Midbrain (tissue), 1 donor: ENCODE results near the gene ACTN4.
"Not testable (repeated sequence)": the region's sequence is repeated elsewhere in the genome, so short reads cannot be mapped to it uniquely, and the experiment has no call there.

Source experiments
- DNase-seq: peaks from one replicate; lab custom pipeline; 2025; lab: John Stamatoyannopoulos, UW

ACTN4 gene

DNA sequence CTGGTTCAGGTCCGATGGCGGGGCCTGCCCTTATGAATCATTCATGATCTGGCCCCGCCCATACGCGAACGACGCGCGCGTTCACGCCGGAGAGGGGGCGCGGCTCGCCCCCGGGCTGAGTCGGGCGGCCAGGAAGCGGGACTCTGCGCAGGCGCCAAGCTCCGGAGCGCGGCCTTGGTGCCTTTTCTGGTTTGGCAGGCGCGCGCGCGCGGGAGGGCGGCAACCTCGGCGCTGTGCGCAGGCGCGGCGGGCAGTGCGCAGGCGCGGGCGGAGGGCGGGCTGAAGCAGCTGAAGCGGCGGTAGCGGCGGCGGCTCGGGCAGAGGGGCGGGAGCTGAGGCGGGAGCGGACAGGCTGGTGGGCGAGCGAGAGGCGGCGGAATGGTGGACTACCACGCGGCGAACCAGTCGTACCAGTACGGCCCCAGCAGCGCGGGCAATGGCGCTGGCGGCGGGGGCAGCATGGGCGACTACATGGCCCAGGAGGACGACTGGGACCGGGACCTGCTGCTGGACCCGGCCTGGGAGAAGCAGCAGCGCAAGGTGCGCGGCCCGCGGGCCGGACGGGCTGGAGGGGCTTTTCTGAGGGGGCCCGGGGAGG is at the start of gene ACTN4:
ACTN4 (plus strand) TSS at position 282 of the 598 bp plus-strand sequence; CDS start at position 379, 97 bp downstream.
- DNase-seq, result peak; percentile 96

DNA sequence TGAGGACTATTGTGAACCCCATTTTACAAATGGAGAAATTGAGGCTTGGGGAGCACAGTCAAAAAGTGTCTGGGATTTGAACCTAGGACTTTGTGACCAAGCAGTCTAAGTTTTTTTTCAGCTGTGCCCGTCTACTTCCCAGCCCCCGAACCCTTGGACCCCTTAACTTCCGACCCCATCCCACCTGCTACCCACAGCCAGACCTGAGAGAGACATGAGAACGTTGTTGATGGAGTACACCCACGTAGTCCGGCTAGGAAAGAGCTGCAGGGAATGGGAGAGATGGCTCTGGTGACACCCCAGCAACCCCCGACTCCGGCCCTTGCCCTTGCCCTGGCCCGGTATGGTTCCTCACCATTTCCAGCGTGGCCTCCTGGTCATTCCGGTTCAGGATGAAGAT is 47.7 kb upstream of the ACTN4 start:
- DNase-seq, result no peak

DNA sequence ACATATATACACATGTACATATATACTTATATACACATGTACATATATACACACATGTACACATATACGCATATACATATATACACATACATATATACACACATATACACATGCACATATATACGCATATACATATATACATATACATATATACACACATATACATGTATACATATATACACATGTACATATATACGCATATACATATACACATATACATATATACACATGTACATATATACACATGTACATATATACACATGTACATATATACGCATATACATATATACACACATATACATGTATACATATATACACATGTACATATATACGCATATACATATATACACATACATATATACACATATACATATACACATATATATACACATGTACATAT is 44.6 kb upstream of the ACTN4 start:
- DNase-seq, result not testable (repeated sequence)

DNA sequence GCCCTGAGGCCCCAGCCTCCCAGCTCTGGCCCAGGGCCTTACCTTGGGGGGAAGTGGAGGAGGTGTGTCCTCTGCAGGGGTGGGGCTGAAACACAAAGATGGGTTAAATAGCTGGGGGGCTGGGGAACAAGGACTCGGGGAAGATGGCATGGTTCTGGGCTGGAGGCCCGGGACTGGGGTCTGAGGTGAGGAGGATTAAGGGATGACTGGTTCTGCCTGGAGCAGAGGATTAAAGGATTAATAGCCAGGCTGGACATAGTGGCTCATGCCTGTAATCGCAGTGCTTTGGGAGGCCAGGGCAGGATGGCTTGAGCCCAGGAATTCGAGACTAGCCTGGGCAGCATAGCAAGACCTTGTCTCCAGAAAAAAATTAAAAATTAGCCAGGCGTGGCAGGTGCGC is 41.3 kb upstream of the ACTN4 start:
- no peak for DNase-seq

DNA sequence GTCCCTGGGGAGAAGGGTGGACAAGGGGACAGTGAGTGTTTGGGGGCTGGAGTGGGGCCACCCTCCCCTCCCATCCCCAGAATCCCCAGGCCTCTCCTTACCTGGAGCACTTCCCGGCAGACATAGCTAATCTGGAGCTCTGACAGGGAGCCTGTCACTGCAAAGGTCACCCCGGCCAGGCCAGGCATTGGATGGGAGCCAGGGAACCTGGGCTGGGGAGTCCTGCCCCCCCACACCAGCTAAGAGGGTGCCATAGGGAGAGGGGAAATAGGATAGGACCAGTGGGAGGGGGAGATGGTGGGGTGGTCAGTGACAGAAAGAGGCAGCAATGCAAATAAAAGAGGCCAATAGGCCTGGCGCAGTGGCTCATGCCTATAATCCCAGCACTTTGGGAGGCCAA is 33.2 kb upstream of the ACTN4 start:
- DNase-seq, result no peak

DNA sequence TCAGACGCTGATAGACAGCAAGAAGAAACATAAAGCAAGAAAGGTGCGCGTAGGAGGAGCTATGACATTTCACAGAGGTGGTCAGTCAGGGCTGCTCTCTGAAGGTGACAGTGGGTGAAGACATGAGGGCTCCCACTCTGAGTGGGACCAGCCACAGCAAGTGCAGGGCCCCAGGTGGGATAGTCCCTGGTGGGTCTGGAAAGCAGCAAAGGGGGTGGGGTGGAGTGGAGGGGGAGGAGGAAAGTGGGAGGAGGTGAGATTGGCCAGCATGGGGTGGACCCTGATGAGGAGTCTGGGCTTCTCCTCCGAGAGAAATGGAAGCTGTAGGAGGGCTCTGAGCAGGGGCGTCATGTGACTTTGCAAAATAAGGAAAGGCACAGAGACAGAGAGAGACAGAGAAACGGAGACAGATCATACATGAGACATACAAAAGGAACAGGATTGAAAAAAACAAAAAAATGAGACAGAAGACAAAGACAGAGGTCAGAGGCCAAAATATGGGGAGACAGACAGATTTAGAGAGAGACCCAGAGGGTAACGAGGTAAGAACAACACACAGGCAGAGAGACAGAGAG is 32.4 kb upstream of the ACTN4 start:
- no peak for DNase-seq

DNA sequence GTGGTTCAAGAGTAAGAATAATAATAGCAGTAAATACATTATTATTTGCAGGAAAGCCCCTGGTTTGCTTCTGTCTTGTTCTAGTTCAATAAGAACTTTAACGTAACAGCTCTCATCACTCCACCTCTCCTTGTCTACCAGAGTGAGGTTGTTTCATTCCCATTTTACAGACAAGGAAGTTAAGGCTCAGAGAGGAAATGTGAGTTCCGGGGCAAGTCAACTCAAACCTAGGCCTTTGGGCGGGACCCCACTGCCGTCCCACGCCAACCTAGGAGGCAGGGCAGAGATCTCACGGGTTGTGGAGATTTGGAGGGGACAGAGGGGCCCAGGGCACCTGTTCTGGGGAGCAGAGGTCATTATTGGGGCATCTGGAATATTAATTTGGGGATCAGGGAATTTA is 31.2 kb upstream of the ACTN4 start:
- DNase-seq, result no peak

DNA sequence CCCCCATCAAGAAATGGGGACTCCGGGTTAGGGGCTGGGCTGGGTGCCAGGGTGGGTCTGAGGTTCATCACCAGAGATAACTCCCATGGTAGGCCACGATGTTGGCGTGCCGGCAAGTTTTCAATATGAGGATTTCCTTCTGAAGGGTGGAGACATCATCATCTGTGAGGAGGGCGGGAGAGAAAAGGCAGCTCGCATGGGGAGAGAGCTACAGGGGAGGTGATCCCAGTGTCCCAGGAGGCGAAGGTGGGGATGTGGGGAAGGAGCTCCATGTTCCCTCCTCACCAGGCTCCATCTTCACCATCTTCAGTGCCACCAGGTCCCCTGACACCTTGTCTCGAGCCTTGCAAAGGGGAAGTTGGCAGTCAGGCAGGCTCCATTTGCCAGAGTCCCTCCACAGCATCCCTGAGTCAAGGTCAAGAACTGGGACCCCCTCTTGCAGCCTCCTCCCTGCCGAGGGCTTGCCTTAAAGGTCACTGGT is 30.1 kb upstream of the ACTN4 start:
- DNase-seq, result no peak

DNA sequence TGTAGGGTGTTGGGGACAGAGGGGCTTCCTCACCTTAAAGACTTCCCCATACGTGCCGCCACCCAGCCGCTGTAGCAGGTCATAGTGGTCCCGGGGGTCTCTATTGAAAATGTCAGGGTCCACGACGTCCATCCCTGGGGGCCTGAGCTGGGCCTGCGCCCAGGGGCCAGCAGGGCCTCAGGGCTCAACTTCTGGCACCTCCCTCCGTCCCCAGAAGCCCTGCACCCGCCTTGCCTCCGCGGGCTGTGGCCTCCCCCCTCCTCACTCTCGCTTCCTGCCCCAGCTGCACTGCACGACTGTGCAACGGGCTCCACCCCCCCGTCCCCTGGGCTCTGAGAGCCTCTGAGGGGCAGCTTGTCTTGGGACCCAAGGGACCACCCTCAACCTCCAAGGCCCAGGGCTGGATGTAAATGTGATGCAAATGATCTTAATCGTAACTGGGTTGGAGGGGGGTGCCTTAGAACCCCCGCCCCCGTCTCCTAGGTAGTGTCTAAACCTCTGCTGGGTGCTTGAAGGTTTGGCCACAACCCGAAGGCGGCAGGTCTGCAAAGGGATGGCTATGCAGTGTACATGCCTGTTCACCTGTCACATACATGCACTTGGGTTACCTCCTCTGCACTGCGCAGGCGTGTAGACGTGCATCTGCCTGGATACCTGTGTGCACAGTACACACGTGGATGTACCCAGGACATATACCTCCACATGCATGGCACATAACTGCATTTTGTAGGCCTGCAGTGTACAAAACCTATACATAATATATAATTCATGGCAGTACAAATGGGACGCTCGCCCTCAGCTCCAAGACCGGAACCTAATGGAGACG is 29.5 kb upstream of the ACTN4 start, which contains the start of gene MAP4K1:
MAP4K1 (minus strand) TSS at position 190 of the 826 bp plus-strand sequence; CDS start at position 132, 58 bp downstream.
- DNase-seq, result no peak

DNA sequence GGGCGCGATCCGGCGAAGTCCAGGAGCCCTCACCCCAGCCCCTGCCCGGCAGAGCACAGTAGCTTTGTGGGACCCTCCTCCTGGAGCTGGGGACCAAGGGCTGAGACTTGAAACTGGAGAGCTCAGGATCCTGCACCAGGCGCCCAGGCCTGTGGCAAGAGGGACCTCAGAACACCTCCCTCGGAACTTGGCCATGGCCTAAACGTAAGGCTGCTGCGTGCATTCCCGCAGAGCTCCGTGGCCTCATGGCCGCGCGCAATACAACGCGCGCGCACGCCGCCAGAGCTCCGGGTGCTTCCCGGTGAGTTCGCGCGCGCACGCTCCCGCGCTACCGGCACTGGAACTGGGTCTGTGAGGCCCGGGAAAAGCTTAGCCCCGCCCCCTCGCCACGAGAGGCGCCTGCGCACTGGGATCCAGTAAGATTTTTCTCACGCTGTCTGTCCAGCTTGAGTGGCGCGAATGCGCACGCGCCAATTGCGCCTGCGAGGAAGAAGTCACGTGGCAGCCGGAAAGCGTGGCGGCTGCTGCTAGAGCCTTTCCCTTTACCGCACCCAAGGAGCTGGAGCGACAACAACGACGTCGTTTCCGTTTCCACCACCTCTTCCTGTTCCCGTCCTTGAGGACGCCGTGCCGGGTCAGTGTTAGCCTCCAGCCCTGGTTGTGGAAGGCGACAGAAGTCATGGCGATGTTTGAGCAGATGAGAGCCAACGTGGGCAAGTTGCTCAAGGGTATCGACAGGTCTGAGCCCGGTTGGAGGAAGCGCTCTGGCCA is 28.7 kb upstream of the ACTN4 start, which contains the start of gene EIF3K:
EIF3K (plus strand) TSS at position 599 of the 771 bp plus-strand sequence; CDS start at position 680, 81 bp downstream.
- DNase-seq, result peak; percentile 99

DNA sequence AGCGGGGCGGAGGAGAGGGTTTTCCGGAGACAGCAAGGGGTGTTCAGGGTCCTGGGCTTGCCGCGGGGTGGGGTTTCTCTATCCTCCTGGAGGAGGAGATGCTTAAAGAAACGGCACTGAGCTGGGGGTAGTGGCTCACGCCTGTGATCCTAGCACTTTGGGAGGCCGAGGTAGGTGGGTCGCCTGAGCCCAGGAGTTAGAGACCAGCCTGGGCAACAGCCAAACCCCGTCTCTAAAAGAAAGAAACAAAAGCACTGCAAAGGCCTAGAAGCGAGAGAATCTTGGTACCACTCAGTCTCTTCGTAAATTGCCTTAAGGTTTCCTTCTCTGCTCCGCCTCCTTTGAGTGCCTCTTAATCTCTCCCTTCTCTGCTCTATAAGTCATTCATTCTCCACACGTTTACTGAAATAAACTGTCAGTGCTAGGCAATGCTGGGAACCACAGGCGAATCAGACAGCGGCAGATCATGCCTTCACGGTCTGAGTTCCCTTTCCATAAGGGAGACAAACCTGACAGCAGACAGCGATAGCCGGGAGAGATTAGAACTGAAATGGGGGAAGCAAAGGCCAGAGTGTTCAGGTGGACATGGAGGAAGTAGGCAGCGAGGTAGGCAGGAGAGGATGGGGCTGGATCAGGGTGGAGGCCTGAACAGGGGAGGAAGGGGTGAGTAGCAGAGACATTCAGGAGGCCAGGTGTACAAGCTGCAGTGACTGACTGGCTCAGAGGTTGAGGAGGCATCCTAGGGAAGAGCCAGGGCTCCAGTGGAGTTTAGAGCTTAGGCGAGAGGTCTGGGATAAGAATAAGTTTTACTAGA is 27.9 kb upstream of the ACTN4 start:
- no peak for DNase-seq

DNA sequence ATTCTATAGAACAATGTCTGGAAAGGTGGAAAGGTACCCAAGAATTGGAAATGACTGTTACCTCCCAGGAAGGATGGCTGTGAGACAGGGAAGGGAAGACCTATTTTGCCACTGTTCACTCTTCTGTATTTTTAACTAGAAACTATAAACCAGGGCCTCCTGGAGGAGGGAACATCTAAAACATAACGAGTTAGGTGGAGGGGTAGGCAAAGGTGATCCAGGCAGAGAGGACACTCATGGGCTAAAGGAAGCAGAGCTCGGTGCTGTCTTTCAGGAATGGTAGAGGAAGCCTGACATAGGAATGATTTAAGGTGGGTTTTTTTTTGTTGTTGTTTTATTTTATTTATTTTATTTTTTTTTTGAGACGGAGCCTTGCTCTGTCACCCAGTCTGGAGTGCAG is 22.6 kb upstream of the ACTN4 start:
- no peak for DNase-seq

DNA sequence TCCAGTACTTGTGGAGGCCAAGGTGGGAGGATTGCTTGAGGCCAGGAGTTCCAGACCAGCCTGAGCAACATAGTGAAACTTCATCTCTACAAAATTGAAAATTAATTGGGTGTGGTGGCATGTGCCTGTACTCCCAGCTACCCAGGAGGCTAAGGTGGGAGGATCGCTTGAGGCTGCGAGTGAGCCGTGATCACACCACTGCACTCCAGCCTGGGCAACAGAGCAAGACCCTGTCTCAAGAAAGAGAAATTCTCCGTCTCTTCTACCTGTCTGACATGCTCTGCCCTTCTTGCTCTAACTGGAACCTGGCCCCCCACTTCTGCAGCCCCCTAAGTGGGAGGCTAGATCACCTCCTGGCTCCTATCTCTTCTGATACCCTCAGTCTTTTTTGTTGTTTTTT is 21.0 kb upstream of the ACTN4 start:
- no peak for DNase-seq

DNA sequence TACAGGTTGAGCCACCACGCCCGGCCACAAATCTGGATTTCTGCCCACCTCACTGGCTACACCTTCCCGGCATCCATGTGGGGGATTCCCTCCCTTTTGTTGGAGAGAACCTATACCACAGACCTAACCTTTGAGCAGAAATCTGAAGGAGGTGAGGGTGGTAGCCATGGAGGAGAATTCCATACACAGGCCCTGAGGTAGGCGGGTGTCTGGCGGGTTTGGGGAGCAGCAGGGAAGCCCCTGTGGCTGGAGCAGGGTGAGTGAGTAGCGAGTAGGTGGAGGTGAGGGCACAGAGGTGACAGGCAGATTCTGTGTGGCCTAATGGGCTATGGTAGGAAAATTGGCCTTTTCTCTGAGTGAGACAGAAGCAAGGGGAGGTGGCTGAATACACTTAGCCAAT is 17.9 kb upstream of the ACTN4 start:
- no peak for DNase-seq

DNA sequence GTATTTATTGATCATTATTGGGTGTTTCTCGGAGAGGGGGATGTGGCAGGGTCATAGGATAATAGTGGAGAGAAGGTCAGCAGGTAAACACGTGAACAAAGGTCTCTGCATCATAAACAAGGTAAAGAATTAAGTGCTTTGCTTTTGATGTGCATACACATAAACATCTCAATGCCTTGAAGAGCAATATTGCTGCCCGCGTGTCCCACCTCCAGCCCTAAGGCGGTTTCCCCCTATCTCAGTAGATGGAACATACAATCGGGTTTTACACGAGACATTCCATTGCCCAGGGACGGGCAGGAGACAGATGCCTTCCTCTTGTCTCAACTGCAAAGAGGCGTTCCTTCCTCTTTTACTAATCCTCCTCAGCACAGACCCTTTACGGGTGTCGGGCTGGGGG is 16.1 kb upstream of the ACTN4 start:
- not testable (repeated sequence) for DNase-seq

DNA sequence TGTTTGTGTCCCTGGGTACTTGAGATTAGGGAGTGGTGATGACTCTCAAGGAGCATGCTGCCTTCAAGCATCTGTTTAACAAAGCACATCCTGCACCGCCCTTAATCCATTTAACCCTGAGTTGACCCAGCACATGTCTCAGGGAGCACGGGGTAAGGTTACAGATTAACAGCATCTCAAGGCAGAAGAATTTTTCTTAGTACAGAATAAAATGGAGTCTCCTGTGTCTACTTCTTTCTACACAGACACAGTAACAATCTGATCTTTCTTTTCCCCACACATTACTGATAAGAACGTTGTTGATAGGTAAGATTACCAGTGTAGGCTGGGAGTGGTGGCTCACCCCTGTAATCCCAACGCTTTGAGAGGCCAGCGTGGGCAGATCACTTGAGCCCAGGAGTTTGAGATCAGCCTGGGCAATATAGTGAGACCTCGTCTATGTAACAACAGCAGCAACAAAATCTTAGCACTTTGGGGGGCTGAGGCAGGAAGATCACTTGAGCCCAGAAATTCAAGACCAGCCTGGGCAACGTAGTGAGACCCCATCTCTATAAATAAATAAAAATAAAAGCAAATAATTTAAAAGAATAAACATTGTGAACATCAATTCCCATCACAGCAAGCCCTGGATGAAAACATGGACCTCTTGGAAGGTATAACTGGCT is 15.5 kb upstream of the ACTN4 start:
- DNase-seq, result not testable (repeated sequence)

DNA sequence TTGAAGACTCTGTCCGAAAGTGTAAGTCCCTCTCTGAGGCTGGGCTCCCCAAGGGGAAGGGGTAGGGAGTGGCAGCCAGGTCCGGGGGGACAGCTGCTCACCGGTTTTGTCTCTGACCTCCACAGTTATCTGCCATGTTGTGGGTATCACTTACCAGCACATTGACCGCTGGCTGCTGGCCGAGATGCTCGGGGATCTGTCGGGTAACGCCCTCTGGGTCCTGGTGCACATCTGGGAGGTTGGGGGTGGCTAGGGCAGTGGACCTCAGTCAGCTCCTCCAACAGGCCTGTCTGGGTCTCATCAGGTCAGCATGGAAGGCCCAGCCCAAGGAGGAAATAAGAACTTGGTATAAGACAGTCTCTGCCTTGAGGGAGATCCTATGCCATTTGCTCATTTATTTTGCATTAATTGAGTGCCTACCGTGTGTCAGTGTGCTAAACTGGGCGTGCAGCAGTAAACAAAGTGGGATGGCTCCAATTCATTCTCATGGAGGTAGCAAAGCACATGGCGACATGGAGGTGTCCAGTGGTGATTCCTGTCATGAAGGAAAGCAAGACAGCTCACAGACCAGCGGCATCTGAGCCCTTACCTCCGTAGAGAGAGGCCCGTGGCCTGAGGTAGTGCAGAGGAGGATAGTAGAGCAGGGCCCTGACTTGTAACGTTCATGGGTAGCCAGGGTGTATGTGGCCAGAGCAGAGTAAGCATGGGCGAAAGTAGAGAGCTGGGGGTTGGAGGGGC is 14.8 kb upstream of the ACTN4 start:
- no peak for DNase-seq

DNA sequence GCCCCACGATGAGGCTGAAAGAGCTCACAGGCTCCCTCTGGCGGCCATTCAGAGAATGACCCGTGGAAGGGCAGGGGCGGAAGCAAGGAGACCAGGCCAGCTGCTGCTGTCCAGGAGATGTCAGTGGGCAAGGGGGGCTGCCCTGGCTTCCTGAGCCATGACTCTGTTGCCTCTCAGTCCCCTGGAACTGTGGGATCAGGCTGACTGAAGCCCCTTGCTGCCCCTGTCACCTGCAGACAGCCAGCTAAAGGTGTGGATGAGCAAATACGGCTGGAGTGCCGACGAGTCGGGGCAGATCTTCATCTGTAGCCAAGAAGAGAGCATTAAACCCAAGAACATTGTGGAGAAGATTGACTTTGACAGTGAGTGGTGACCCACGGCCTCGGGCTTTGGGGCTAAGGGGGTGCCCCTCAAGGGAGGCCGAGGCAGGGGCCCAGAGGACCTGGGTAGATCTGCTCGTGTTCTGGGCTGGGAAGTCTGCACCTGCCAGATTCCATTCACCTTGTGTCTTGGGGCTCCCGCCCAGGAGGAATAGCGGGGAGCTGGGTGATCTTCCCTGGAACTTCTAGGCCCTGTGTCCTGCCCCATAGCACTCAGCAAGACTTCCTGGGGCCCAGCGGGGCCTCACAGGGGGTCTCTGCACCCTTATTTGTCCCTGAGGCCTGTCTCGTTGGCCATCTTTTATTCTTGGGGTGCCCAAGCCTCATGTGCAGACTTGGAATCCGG is 12.5 kb upstream of the ACTN4 start:
- DNase-seq, result peak; percentile 57
